GM15510 (cell line): ENCODE measurements around the gene TP53I11.

Experiments
- POLR2A ChIP-seq: IDR thresholded peaks from 3 replicates; pipeline ENCODE4 v1.6.1; 2011; ENCODE audit warnings: borderline replicate concordance; ENCODE audit not compliant: insufficient read length; ENCODE audit errors: extremely low read depth

The TP53I11 gene

GRCh38 chr11:44886790-44887140, 63.9 kb downstream of the TP53I11 start:
- TF ChIP-seq POLR2A: no peak

- no peak for TF ChIP-seq POLR2A
These were observed 64.5 kb downstream of the TP53I11 start for GRCh38 chr11:44885919-44886789.

- no peak for TF ChIP-seq POLR2A
These were observed 65.4 kb downstream of the TP53I11 start for GRCh38 chr11:44885065-44885810.

DNA sequence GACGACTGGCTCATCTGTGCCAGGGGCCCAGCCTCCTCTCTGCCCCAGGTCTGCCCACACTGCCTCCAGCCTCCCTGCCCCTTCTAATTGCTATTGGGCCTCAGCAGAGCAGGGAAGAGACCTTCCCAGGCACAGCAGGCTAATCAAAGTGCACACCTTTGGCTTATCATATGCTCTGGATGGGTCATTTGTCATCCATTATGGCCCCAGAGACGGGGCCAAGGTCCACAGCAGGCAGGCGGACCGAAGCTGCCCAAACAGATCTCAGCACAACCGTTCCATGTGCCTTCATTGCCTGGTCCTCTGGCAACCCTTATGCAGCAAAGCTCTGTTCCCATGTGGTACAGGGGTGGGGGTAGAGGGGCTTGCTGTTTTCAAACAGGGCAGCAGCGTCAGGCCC, 66.6 kb downstream of the TP53I11 start:
- TF ChIP-seq POLR2A: no peak

DNA sequence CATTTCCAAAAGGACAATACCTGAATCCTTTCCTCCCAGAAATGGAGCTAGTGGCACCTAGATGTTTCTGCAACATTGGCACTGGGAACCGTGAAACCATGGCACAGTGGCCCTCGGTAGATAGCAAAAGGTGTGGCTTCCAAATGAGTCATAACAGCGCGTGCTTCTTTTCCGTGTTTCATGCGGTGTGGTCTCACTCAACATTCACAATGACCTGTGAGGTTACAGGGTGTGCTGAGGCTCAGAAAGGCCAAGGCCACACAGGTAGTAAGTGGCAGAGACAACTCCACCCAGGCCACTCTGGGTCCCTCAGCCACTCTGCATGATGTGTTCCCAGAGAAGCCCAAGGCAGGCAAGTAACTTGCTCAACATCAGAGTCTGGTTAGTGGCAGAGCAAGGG, 67.4 kb downstream of the TP53I11 start:
- no peak for TF ChIP-seq POLR2A
